ENCODE data around the gene HEBP2.
A peak's percentile ranks its signal among the peaks of the same experiment; 100 is the strongest.
"Not testable (repeated sequence)": the region's sequence is repeated elsewhere in the genome, so short reads cannot be mapped to it uniquely, and the experiment has no call there.

The HEBP2 gene

GRCh38 chr6:138403801-138404665 is at the start of gene HEBP2:
TSS of gene HEBP2 (plus strand) at chr6:138404223. CDS start at chr6:138404496, 273 bp downstream.
- peak; percentile 95 for DNase-seq (ENCODE audit: low spot score)

- no peak for DNase-seq (ENCODE audit: low spot score)
Observed at GRCh38 chr6:138357928-138358327, 46.1 kb upstream of the HEBP2 start.

- not testable (repeated sequence) for DNase-seq (ENCODE audit: low spot score)
Observed at GRCh38 chr6:138368684-138369083, 35.3 kb upstream of the HEBP2 start.

GRCh38 chr6:138370631-138371451 is 33.2 kb upstream of the HEBP2 start:
- DNase-seq (ENCODE audit: low spot score): no peak

GRCh38 chr6:138371452-138371711 is 32.6 kb upstream of the HEBP2 start:
- DNase-seq (ENCODE audit: low spot score): no peak

GRCh38 chr6:138371720-138372119 is 32.3 kb upstream of the HEBP2 start:
- peak; percentile 38 for DNase-seq (ENCODE audit: low spot score)

- peak; percentile 35 for DNase-seq (ENCODE audit: low spot score)
Observed at GRCh38 chr6:138372711-138373463, 31.1 kb upstream of the HEBP2 start.

GRCh38 chr6:138374230-138374629 is 29.8 kb upstream of the HEBP2 start:
- DNase-seq (ENCODE audit: low spot score): no peak

- DNase-seq (ENCODE audit: low spot score): no peak
Observed at GRCh38 chr6:138374815-138375214, 29.2 kb upstream of the HEBP2 start.

- no peak for DNase-seq (ENCODE audit: low spot score)
Observed at GRCh38 chr6:138377042-138377441, 27.0 kb upstream of the HEBP2 start.

GRCh38 chr6:138377844-138378243 is 26.2 kb upstream of the HEBP2 start, which contains the start of gene SMIM28:
TSS of gene SMIM28 (plus strand) at chr6:138377905. CDS start at chr6:138378073, 168 bp downstream.
- no peak for DNase-seq (ENCODE audit: low spot score)

GRCh38 chr6:138378463-138378862 is 25.6 kb upstream of the HEBP2 start:
- no peak for DNase-seq (ENCODE audit: low spot score)

GRCh38 chr6:138382498-138383265 is 21.3 kb upstream of the HEBP2 start:
- DNase-seq (ENCODE audit: low spot score): peak; percentile 72

GRCh38 chr6:138383776-138384175 is 20.2 kb upstream of the HEBP2 start:
- DNase-seq (ENCODE audit: low spot score): no peak

- no peak for DNase-seq (ENCODE audit: low spot score)
Observed at GRCh38 chr6:138386897-138387296, 17.1 kb upstream of the HEBP2 start.

- no peak for DNase-seq (ENCODE audit: low spot score)
Observed at GRCh38 chr6:138387577-138388368, 16.2 kb upstream of the HEBP2 start.

- DNase-seq (ENCODE audit: low spot score): no peak
Observed at GRCh38 chr6:138389551-138389950, 14.5 kb upstream of the HEBP2 start.

- DNase-seq (ENCODE audit: low spot score): no peak
Observed at GRCh38 chr6:138393871-138394783, 9.9 kb upstream of the HEBP2 start.

- no peak for DNase-seq (ENCODE audit: low spot score)
Observed at GRCh38 chr6:138396709-138397108, 7.3 kb upstream of the HEBP2 start.
